SK-N-DZ (cell line): ENCODE measurements around the gene CTDSP1.

ENCODE experiments used
- small RNA-seq, 2 experiments: library from RNA; depleted of rRNA; stranded (forward); fragments of <200 nt; gene quantifications; one replicate each; pipeline ENCODE3, GENCODE V24; 2014

The CTDSP1 gene

Small RNA genes lying within 50 kb of the gene (small RNA-seq; reads per million reads assigned to genes)
- gene MIR26B = 10.9 to 177 reads per million in 2 experiments
